DMS 273 (cell line): ENCODE results near the gene IRX4.
A peak's percentile ranks its signal among the peaks of the same experiment; 100 is the strongest.

ENCODE experiments used
- DNase-seq: peaks from one replicate; lab custom pipeline; 2025; ENCODE audit not compliant: unreplicated experiment; lab: John Stamatoyannopoulos, UW

IRX4 gene

DNA sequence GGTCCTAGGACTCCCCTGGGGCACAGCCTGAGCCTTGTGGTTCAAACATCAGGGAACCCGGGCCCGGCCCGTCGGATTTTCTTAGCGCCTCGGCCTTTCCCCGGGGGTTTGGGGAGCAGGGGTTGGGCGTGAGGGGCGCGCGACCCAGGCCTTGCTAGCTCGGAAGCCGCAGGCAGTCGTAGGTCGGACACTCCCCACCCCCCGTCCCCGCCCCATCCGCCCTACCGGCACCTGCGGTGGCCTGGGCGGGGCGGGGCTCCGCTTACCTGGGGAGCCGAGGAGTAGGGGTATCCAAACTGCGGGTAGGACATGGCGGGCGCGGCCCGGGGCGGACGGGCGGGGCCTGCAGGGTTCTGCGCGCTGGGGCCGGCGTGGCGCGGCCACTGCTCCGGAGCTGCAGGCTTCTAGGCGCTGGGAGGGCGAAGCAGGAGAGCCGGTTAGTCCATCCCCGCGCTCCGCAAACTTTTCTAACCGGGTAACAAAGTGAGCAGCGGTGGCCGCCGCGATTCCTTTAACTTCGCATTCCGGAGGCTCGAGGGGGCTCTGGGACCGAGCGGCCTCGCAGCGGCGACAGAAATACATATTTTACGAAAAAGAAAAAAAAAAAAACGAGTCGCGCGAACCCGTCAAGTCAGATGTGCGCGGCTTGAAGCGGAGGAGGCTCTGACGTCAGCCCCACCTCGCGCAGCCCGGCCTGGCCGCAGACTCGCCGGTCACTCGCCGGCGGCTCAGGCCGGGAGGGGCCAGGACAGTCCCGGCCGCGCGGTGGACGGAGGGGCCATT lies at the start of gene IRX4:
TSS of gene IRX4 (minus strand) at position 589 of the 783 bp plus-strand sequence. CDS start at position 311, 278 bp downstream.
- DNase-seq = peak; percentile 62

DNA sequence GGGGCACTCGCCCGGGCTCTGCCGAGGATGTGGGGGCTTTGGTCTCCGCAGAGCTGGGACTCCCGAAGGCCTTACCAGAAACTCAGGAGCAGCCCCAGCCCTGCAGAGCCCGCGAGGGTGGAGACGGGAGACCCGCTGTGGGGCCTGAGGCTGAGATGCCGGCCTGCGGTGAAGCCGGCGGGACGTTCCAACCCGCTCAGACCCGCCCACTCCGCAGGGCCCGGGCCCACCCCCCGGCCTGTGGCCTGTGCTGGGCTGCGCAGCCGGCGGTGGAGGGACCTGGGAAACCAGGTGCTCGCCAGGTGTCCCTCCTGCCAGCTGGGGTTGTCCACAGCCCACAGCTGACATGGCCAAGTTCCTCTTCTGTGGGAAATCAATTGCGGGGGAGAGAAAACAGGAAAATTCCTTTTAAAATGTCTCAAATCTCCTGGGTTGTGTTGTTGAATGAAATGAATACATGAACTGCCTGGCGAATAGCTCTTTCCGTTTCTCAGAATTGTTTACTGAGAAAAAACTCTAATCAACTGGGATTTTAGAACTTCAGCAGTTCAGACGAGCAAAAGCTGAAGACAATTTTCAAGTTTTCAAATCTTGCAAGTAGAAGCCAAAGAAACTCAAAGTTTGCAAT lies 49.0 kb upstream of the IRX4 start:
- no peak for DNase-seq

DNA sequence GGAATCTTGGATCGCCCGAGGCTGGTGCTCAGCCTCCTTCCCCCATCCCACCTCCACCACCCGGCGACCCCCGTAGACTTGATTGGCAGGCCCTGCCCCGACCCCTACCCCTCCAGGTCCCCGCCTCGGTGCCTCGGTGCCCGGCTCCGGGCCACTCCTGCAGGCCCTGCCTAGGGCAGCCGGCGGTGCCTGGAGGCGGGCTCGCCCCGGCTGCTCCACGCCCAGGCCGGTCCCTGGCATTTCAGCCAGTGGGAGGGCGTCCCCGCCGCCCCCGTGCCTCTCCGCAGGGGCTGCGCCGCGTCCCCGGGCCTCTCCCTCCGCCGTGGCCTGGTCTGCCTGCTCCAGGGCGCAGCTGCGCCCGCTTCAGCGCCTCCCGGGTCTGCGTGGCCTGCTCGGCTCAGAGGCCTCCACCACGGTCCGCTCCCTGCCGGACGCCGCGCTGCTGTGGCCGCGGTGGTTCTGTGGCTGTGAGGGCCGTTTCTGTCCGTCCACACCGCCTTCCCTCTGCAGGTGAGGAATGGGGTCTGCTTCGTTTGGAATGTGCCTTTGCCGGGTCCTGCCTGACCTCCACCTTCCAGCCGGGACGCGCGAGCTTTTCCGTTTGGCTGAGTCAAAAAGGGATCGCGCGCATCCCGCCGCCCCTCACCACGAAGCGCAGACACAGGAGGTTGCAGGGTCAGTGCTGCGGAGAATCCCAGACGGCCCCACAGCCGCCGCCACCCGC lies 48.3 kb upstream of the IRX4 start:
- DNase-seq = no peak

DNA sequence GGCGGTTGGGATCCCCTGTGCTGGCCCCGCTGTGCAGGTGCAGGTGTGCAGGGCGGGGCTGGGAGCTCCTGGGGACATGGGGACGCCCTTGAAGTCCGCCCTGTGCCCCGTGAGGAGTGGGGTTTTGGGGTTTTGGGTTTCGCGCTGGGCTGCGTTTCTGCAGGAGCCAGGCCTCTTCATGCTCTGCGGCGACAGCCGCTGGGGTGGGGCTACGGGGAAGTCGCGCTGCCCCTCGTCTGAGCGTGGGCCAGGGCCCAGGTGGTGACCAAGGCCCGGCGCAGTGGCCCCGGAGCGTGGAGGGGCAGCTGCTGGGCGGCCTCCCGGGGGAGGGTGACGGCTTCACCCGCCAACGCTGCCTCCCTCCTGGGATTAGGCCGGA lies 47.8 kb upstream of the IRX4 start:
- no peak for DNase-seq

DNA sequence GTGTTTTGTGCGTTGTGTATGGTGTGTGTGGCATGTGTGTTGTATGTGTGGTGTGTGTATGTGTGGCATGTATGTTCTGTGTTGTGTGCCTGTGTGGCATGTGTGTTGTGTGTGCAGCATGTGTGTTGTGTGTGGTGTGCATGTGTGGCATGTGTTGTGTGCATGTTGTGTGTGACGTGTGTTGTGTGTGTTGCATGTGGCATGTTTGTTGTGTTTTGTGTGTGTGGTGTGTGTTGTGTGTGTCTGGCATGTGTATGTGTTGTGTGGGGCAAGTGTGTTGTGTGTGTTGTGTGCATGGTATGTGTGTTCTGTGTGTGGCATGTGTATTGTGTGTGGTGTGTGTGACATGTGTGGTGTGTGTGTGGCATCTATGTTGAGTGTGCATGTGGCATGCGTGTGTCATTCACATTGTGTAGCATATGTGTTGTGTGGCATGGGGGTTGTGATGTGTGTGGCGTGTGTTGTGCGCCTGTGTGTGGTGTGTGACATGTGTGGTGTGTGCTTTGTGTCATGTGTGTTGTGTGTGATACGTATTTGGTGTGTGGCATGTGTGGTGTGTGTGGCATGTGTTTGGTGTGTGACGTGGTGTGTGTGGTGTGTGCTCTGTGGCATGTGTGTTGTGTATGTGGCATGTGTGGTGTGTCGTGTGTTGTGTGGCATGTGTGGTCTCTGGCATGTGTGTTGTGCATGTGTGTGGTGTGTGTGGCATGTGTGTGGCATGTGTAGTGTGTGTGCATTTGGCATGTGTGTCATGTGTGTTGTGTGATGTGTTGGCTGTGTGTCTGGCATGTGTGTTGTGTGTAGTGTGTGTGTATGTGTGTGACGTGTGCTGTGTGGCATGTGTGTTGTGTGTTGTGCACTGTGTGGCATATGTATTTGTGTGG lies 46.6 kb upstream of the IRX4 start:
- no peak for DNase-seq

DNA sequence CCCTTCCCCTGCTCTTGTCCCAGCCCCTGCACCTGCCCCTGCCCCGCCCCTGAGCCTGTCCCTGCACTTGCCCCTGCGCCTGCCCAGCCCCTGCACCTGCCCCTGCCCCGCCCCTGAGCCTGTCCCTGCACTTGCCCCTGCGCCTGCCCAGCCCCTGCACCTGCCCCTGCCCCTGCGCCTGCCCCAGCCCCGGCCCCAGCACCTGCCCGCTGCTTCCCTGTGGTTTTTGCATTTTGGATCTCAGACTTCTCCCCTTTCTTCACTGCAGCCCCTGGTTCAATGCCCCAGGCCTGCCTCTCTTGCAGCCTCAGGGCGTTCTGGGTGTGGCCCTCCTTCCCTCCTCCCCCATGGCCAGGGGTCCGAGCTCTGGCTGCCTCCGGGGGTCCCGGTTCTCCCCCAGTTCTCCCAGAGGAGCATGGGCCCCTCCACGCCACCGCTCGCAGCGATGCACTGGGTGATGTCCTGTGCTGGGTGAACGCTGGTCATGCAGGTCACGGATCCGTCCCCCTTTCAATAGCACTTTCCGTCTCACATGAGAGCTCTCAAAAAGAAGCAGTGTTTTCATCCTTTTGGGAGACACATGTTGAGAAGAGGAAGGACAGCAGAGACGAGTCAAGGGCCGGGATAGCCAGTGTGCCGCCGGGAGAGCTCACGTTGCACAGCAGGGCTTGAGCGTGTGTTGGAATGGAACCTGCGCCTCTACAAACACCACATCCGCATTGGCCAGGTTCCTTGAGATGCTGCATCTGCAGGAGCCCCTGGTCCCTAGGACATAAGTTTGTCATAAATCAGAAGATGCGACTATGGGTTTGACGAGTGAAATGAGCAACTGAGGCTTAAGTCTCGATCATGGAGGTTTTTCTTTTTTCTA lies 44.0 kb upstream of the IRX4 start:
- DNase-seq = no peak

DNA sequence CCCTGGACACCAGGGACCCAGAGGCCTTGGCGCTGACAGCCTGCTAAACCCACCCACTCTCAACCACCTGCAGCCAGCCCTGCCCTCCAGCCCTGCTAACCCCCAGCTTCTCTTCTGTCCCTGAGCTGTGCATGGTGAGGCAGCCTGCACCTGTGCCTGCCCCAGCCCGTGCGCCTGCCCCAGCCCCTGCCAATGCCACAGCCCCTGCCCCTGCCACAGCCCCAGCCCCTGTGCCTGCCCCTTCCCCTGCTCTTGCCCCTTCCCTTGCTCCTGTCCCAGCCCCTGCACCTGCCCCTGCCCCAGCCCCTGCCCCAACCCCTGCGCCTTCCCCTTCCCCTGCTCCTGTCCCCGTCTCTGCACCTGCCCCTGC lies 43.3 kb upstream of the IRX4 start:
- DNase-seq = no peak

DNA sequence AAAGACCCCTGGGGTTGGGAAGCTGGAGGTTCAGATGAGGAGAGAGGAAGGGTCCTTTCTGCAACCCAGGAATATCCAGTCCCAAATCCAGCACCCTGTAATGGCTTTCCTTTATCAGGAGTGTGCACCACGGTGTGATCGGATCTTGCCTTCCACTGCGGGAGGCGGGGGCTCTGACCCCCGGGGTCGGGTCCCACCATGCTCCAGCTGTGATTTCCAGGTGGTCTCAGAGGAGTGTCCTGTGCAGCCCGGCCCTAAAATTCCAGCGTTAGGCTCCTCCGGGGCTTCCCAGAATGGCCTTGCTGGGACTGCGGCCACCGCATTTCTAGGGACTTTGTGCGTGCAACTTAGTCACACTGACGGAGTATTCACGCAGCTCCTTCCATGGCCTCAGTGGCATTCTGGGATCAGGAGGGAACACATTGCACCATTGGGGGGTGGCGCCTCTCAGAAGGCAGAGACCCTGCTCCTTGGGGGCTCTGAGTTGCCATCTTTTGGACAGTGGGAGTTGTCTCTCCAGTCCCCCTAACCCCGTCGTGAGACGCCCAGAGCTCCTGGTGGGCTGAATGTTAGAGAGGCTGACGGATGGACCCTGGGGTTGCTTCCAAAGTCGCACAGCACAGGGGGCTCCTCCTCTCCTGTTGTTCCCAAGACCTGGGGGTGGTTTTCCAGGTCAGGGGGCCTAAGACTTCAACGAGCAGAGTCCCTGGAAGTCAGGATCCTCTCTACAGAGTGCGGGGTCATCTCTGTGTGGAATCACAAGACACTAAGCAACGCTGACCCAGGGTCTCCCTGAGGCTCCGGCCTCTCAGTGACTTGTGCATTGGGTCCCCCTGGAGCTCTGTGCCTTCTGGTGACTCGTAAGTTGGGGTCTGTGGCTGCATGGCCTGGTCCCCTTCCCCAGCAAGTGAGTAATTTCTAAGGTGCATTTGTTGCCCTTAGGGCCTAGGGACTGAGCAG lies 42.7 kb upstream of the IRX4 start:
- DNase-seq = no peak

DNA sequence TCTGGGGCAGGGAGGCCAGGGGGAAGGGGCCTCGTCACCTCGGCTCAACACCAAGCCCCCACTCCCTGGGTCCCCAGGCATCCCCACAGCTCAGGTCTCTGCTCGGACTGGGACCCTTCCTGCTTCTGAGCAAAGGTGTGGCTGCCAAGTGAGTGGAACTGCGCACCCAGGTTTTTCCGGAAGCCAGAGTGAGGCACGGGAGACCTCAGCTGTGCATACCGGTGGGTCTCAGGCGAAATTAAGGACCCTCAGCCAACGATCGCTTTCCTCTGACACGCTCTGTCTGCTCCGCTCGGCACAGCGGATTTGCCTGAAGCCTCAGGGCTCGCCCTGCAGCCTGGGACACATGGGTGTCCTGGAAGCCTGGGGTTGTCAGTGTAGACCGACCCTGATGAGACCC lies 41.0 kb upstream of the IRX4 start:
- DNase-seq = no peak

DNA sequence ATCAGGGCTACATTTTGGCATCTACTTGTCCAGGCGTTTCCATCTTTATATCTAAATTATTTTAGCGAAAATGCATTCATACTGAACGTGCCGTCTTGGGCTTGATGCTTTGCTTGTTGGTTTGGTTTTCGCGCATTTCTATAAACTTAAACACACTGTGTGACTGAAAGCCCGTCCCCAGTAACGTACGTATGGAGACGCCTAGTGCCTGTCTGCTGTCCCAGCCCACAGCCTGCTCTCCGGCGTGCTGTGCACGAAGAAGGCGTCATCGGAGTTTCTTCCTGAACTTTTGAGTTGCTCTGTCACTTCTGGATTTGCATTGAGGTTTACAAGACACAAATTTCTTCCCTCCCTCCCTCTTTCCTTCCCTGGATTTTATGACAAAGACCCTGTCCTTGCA lies 40.6 kb upstream of the IRX4 start:
- DNase-seq = no peak

DNA sequence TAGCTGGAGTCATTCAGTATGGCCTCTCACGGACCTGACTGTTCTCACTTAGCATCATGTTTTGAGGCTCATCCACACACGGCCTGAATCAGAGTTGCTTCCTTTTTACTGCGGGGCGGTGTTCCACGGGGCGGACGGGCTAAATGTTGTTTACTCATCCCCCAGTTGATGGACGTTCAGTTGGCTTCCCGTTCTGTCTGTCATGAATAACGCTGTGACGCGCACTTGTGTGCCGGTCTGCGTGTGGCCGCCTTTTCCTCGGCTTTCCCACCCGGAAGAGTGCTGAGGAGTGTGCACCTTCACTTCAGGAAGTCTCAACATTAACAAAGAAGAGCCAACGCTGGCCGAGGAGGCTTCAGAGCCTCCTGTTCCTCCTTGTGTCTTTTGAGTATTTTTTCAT lies 39.0 kb upstream of the IRX4 start:
- DNase-seq = no peak

DNA sequence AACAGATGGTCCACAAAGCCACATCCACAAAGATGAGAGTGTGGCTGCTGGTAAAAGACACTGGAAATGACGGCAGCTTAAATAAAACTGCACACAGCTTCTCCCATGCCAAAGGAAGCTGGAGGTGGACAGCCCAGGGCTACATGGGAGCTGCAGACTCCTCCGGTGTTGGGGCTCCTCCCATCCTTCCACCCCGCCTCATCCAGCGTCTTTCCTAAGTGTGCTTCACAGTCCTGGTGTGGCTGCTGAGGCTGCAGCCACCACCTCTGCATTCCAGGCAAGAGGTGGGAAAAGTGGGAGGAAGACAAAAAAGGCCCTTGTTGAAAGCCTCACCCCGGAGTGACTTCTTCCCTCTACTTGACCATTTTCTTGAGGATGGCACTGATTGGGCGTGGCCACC lies 37.0 kb upstream of the IRX4 start:
- DNase-seq = no peak

DNA sequence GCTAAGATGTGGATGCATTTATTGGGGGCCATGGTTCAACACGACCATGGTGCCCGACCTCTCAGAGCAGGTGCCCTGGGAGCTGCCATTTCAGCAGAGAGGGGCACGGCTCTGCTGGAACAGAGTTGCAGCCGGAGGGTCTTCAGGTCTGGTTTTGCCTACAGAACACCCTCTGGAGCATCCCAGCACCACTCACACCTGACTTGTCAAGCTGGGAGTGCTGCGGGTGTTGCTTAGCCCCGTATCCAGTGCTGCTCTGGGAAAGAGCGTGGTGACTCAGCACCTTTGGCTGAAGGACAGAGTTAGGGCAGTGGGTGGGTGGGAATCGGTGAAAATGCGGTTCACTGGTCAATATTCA lies 36.5 kb upstream of the IRX4 start:
- no peak for DNase-seq

DNA sequence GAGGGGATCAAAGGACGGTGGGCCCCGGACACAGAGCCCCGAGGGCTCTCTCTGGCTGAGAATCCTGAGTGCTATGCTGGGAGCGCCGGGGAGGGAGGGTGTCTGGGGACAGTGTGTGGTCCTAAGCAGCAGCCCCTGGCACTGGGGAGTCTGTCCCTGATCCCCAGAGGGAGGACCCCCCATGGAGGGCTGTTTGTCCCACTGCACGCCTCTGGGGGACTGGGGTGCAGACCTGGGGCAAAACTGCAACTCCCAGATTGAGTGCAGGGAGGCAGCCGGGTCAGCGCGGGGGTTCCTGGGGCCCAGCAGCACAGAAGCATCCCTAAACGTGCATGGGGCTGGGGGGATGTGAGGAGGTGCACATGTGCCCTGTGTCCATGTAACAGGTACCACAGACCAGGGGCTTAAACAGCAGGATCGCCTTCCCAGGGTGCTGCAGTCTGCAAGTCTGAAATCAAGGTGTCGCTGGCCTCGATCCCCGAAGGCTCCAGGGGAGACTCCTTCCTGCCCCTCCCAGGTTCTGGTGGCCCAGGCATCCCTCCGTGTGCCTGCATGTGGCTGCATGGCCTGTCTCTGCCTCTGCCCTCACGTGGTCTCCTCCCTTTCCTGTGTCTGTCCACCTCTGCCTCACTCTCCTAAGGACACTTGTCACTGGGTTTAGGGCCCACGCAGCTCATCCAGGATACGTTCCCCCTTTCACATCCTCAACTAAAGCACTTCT lies 35.9 kb upstream of the IRX4 start:
- no peak for DNase-seq

DNA sequence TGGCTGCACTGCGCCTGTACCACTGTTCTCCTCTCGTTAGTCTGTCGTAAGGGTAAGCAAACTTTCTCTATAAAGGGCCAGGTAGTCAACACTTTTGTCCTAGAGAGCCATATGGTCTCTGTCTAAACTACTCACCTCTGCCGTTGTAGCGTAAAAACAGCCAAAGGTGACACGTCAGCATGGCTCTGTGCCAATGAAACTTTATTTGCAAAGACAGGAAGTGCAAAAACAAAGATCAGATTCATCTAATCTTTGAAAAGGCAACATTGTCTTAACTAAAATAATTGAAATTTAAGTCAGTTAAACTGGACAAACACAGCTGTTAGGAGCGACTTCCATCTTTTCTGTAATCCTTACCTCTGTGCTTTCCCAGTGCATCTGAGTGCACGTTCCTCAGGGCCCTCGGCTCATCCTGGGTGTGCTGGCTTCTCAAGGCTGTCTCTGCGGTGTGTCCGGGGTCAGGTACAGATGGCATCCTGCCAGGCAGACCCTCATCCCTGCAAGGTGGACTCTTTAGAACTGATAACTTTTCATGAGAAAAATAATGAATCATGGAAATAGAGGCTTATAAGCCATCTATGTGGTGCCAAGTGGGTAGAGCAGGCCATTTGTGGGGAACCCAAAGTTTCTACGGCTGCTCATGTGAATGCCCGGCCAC lies 35.2 kb upstream of the IRX4 start:
- no peak for DNase-seq

DNA sequence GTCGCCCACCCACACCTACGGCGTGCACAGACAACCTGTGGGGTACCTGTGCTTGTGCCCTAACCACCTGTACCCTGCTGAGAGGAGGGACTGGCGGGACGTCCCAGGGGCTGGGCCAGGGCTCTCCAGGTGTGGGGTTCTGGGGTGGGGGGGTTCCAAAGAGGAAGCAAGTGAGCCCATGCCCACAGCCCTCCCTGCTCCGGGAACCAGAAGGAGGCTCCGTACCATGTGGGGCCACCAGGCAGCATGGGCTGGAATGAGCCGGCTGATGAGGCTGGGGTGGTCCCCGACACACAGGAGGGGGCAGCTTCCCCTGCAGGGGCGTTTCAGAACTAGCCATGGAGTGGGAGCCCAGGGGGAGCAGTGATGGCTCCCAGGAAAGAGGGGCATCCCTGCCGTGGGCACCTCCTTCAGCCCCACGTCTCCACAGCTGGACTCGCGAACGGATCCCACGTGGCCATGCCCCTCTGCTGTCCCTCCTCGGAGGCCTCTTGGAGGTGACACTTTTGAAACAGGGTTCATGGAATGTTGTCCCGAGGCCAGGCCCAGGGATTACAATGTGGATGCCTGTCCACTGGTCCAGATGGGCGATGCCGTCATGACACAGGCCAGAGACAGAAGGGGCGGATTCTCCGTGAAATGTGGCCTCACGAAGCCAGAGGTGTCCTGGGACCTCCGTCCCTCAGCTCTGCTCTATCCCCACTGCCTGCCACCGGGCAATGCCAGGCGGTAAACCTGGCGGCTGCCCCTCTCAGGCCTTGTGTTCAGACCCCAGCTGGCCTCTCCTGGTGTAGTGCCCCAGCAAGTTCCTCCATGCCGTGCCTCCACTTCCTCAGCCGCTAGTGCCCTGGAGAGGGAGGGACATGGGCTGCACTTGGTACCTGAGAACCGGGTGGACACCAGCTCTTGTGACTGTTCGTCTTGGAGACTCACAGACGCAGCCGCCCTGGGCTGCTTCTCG lies 33.6 kb upstream of the IRX4 start:
- no peak for DNase-seq

DNA sequence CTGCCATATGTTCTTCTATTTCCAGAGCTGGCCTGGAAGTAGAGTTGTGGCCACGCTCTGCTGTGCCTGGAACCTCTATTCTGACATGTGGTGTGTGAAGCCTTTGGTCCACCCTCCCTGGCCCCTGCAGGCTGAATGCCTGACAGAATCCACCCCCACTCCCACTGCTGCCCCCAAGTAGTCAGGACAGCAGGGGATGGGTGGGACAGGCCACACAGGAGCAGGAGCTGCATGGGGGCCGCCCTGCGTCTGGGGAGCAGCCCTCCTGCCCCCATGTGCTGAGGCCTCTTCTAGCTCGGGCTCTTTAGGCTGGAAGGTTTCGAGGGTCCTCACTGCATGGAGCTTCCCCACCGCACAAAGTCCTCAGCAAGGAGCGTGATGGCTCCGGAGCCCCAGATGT lies 32.6 kb upstream of the IRX4 start:
- no peak for DNase-seq
